Fibroblast of skin of scalp (primary cell): Measurements from ENCODE around the gene CCDC92B.
A peak's percentile ranks its signal among the peaks of the same experiment; 100 is the strongest.

ENCODE experiments used
- DNase-seq: peaks from one replicate; pipeline ENCODE4 v3.0.0-alpha.2; 2013

Gene CCDC92B

DNA sequence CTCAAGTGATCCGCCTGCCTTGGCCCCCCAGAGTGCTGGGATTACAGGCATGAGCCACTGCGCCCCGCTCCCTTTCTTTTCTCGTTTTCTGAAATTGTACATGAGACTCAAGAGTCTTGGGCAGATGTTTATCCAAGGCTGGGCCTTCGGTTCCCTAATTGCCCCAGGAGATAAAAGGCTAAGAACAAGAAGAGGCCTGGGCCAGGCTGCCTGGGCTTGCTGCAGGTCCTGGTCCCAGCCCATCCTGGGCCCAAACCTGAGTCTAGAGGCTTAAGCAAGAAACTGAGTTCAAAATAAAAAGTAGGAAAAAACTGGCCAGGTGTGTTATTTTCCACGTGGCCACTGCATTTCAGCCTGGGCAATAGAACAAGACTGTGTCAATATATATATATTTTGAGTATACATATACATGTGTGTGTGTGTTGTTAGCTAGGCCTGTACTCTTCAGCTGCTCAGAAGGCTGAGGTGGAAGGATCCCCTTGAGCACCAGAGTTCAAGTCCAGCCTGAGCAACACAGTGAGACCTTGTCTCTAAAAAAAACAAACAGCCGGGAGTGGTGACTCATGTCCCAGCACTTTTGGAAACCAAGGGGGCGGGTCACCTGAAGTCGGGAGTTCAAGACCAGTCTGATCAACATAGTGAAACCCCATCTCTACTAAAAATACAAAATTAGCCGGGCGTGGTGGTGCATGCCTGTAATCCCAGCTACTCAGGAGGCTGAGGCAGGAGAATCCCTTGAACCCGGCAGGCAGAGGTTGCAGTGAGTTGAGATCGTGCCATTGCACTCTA, 31.1 kb downstream of the CCDC92B start:
- peak; percentile 16 for DNase-seq

DNA sequence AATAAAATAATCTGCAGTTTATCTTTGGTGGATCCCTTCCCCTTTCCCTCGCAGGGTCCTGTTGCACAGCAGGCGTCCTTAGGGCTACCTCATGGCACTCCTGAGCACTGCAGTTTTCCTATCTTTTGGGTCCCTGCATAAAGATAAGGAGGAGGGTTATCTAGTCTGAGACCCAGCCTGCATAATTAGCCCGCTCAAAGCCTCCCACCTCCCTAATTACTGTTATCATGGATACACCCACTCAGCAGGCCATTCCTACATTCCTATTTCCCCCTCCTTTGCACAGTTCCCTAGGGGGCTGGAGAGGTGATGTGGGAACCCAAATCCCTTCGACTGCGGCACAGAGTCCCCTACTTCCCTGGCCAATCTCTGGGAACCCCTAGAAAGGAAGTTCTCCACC, 32.8 kb downstream of the CCDC92B start:
- no peak for DNase-seq

DNA sequence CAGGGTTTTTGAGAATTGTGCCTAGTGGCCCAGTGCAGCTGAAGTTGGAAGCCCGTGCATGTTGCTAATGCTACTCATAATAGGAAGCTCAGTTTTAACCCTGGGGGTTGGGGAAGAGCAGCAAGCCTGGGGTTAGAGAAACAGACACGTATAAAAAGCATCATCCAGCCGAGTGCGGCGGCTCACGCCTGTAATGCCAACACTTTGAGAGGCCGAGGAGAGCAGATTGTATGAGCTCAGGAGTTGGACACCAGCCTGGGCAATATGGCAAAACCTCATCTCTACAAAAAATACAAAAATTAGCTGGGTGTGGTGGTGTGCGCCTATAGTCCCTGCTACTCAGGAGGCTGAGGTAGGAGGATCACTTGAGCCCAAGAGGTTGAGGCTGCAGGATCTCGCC, 35.6 kb downstream of the CCDC92B start:
- no peak for DNase-seq

DNA sequence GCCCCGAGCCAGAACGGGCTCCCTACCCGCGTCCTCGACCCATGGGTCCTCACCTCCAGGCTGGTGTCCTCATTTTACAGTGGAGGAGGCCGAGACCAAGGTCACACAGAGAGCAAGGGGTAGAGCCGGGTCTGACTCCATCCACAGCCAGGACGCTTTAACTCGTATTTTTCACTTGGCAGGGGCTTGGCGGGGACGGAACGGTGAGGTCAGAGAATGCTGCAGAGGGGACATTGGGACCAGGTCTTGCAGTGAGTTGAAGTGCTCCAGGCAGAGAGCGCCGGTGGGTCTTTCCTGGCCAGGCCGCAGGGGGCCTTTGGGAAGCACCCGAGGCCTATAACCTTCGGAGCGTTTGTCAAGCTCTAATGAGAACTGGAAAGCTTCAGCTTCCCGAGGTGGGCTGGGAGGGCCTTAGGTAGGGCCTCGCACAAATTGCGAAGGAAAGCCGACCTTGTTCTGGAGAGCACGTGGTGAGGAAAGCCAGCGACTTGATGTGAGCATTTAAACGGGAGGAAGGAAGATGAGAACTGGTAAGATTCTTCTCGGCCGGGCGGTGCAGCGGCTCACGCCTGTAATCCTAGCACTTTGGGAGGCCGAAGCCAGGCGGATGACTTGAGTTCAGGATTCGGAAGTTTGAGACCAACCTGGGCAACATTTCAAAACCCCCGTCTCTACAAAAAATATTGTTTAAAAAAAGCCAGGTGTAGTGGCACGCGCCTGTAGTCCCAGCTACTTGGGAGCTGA, 37.0 kb downstream of the CCDC92B start:
- DNase-seq = no peak

DNA sequence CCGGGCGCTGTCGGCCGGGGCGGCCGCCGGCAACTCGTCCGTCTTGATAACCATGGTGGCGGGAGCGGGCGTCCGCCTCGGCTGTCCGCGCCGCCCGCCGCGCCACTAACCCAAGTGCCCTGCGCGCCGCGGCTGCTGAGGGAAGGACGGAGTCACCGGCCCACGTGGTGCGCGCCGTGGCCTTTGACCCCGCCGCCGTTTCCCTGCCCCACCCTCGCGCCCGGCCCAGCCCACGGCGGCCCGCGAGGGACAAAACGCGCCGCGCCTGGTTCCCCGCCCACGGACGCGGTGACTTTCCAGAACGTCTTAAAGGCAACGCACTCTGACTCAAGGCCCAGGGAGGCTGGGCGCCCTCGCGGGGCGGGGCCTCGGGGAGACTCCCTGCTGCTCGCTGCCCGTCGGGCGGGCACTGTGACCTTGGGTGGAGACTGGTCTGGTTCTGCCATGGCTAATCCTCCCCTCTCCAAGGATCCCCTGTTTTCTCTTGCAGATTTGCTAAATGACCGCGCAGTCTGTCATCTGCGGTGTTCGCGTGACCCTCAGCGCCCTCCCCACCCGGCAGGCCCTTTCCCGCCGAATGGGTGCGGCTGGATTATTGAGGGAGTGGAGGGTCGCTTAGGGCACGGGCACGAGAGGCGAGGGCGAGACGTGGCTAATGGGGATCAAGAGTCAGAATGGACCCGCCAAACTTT, 37.7 kb downstream of the CCDC92B start, which contains the start of gene CLUH:
Gene CLUH (minus strand): TSS at position 157 of the 692 bp plus-strand sequence. CDS start 103 bp downstream, at position 54.
- peak; percentile 98 for DNase-seq

DNA sequence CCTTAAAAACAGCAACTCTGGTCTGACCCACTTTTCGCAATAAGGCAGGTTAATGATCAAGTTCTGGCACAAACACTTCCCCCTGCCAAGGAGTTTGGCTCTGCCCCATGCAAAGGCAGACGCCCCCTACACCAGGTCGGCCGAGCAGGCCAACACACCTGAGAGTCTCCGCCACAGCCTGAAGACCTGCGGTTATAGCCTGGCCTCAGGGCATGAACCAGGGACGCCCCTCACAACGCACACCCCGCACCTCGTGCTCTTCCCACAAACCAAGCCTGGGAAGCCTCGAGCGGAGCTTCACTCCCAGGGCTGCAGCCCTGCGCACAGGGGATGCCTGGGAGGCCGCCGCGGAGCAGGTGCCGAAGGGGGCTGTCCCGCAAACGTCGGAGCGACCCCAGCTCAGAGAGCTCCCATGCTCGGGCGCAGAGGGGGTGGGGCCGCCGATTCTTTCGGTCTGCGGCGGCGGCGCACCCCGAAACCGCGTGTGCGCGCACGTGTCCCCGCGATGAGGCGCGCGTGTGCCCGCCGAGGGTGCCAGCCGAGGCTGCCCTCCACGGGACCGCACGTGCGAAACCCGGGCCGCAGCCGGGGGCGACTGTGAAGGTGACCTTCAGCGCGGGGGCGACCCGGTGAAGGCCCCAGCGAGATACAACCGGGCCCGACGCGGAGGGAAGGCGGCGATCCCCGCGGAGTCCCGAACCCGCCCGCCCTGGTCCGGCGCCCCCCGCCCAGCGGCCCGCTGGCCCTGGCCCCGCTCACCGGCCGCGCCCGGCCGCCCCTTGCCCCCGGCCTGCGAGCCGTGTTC, 38.4 kb downstream of the CCDC92B start:
- no peak for DNase-seq

DNA sequence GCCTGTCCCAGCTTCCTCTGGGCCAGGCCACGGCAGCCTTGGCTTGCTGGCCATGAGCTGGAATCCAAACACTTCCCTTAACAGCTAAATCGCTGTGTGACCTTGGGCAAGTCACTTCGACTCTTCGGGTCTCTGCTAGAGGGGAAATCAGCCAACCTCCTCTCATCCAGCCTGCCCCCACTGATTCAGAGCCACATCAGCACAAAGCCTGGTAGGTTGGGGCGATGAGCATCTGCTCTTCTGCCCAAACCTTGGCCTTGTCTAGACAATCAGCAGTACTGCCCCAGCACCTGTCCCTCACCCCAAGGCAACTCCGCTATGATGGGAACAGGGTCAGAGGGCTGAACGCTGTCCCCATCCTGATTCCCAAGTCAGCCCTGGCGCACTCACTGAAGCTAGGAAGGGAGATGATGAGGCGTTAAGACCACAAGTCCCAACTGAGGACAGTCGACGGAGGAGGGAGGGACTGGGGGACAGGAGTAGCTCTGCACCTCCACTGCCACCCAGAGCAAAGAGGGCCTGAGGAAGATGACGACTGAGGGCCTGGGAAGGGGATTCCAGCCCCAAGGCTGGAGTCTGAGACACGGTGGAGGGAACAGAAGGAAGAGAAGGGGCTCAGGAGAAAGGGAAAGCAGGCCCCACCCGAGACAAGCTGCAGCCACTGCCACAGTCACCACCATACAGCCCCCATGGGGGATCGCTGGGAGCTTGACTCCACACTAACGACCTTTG, 39.2 kb downstream of the CCDC92B start:
- no peak for DNase-seq

DNA sequence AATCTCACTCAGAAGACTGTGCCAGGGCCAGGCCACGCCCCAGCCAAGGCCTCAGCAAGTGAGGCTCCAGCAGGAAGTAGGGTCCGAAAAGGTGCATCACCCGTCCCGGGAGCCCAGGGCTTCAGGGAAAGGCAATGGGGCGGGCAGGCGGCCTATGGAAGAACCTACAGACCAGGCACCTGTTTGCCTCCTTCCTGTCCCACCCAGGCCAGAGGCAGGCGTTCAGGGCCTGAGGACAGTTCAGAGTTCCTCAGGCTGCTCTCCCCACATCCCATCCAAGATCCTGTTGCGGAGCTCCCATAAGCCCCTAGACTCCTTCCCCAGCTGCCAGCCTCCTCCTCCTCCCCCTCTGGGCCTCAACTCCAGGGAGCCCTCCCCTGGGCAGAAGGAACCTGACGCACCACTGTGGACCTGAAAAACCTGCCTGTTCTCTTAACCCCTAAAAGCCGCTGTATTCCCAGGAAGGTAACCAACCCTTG, 40.2 kb downstream of the CCDC92B start:
- no peak for DNase-seq

DNA sequence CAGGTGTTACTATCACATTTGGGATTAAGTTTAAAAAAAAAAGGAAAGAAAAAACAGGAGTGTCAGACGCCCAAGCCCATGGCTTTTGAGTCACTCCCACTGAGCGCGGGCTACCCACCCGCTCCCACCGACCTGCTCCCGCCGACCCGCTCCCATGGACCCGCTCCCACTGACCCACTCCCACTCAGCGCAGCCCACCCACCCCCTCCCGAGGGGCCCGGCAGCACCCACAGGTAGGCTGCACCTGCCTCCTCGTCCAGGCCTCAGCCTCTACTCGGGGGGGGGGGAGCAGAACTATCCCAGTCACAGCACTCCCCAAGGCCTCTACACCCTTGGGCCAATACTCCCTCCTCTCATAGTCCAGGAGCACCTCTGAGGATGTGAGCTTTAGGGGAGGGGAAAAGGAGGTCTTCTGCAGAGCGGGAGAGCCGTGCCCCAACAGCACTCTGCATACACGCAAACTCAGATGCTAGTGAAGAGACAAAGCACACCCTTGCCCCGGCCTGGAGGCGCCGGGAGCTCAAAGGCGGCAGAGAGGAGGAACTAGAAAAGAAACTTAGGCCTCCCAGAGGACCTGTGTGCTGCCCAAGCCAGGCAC, 40.8 kb downstream of the CCDC92B start:
- no peak for DNase-seq

DNA sequence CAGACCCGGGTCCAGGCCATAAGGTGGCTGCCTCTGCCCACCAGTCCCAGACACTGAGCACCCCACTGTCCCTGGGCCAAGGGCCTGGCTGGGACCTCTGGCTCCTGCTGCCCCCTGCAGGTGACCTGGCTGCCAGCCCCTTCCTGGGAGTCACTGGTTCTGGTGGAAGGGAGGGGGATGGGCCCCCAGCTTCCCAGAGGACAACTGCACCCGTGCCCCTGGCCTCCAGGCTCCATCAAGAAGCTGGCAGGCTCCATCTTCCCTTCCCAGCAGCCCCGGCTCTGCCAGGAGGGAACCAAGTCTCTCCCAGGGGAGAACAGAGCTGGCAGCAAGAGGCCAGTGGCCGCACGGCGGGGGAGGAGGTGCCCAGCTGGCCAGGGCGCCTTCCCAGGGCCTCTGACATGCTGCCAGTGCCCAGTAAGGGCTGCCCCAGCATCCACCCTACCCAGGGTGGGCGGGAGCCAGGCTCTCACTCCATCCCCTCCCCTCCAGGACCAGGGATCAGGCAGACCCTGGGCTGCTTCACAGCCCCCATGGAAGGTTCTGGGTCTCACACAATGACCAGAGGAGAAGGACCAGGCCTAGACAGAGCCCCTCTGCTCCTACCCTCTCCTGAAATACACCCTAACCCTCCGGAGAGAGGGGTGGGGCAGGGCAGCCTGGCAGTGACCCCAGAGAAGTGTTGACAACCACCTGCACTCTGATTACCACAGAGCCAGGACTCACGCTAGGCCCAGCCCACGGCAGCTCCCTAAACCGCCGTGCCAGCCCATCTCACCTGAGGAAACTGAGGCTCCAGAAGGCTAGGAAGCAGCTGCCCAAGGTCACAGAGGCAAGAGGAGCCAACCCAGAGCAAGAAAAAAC, 41.5 kb downstream of the CCDC92B start:
- no peak for DNase-seq

DNA sequence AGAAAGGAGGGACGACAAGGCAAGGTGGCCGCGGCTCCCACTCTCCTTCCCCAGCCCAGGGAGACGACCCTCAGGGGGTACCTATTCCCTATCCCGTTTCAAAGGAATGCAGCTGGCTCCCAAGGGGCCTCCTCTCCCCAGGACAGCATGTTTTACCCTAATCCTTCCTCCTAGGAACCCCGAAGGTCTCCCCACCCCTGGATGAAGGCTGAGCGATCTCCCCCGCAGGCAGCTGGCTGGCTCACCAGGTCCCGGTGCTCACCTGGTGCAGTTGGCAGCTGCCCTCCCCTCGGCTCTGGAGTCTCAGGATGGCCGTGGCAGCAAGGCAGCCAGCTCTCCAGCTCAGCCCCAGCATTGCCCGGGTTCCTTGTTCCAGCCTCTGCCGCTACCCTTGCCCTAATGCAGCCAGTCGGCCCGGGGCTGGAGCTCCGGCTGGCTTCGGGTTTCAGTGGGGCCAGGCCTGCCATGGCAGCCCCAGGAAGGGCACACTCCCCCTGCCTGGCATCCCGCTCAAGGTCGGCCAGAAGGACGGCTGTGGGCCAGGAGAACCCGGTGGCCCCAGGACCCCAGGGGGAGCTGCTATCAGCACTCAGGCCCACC, 42.4 kb downstream of the CCDC92B start:
- no peak for DNase-seq

DNA sequence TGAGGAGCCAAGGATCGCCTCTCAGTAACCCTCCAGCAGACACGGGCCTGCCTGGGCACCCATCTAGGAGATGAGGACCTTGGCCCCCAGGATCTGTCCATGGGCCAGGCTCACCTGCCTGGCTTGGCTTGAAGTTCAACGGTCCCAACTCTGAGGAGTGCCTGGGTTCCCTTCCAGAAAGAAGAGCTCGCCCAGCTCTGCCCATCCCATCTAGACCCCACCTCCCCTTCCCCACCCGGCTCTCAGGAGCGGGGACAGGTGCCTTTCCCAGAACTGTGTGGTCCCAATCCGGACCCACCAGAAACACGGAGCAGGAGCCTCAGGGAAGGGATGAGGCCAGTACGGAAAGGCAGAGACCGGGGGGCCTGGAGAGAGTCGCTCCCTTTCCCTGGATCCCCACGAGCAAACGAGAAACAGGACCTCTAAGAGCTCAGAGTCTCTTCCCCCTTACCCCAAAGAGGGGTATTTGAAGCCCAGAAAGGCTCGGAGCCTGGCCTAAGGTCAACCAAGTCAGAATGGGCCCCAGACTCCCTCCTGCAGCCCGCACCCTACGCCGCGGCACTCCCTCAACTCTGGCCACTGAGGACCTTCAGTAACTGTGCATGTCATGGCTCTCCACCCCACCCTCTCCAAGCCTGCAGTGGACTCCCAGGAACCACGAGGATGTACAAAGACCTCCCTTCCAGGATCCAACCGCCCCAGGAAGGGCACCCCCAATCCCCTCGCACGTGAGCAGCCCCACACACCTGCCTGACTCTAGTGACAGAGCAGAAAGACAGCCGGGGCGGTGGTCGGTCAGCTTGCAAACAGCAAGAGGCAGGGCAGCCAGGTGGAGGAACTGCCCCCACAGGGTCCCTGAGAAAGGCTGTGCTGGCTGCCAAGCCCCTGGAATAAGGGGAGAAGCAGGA, 43.3 kb downstream of the CCDC92B start:
- no peak for DNase-seq

DNA sequence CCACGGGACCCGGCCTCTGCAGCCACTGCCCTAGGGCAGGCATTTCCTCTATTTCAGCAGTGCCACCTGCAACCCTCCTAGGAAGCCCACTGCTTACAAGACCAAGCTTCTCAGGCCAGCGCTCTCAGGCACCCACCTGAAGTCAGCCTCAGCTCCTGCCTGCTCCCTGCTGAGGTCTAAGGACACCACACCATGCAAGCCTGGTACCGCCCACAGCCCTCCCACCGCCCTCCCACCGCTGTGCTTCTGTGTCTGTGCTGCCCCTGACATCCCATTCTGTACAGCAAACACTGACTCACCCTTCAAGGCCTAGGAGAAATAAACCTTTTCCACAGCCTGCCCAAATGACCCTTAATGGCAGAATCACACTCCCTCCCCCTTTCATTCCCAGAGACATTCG, 44.2 kb downstream of the CCDC92B start:
- DNase-seq = no peak

DNA sequence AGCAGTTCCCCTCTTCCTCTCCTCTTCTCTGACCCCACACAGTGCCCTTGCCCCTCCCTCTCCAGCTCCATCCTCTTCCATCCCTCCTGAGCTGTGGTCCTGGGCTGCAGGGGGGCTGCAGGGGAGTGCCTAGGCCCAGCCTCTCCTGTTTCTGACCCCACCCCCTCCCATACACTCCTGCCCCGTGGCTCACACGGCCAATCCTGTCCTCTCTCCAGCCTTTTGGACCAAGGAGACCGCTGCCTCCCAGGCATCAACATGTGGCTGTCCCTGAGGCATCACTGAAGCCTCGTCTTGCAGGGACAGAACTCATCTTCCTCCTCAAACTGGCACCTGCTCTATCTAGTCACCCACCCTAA, 44.6 kb downstream of the CCDC92B start:
- no peak for DNase-seq

DNA sequence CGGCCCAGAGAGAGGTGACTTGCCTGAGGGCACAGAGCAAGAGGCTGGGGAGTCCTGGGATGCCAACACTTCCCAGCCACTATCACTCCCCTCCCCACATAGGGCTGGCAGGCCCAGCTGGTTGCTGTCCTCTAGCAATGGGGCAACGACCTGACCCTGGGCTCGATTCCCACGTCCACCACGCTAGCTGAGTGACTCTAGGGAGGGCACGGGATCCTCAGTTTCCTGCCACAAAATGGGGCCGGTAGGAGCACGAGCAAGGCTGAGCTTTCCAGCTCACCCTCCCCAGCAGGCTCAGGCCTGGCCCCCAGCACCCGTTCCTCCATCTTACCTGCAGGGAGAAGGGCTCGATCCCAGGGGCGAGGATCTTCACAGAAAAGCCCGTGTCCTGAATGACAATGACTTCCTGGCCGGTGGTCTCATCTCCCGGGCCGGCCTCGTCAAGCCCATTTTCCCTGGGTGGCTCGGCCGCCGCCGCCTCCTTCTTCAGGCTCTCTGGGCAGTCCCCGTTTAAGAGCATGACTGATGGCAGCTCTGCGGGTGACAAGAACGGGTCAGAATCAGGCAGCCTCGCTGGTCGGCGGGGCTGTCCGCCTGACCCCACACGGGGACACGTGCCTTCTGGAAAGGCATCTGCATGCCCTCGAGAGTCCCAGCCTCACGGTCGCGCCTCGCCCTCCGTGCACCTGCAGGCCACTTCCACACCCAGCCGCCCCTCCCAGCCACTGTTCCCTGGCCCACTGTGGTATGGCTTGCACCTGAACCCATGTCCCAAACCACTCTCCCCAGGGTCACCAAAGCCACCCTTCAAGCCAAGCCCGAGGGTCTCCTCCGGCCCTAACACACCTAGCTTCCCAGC, 45.2 kb downstream of the CCDC92B start:
- DNase-seq = no peak

DNA sequence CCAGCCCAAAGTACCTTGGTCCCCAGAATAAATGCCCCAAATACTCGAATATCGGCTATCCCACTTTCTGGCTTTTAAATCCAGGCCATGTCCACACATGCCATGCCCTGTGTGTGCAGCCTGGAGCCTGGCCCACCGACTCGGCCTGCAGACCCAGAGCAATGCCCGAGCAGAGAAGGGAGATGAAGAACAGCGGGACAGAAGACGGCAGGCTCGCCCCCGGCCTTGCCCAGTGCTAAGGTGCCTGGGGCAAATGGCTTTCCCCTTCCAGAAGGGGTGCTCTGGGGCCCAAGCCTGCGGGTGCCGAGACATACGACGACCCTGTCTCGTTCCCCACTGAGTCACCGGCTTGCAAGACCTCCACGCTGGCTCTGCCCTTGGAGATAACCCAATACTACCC, 45.8 kb downstream of the CCDC92B start:
- no peak for DNase-seq

DNA sequence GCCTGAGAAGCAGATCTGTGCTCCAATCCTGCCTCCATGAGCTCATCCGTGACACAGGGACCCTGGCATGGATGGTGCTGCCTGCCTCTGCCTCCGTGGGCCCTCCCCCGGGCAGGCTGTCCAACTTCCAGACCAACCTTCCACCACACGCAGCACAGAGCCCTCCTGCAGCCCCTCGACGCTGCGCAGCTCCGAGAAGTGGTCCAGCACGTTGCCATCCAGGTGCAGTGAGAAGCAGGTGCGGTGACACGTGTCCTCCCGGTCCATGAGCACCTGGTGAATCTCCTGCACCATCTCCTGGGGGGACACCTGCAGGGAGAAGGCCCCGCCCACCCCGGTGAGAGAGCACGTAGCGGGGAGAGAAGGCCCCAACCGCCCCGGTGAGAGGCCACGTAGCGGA, 46.3 kb downstream of the CCDC92B start:
- DNase-seq = no peak
